ENCODE results near the gene NCOA3. TPM values are rescaled to one million over a fixed set of nuclear protein-coding genes. Genes with fewer than 3 reads are reported as not detected.

Gene NCOA3
- total RNA-seq, 2 donors from 2014 or later, result 81.6 to 92.6 TPM

DNA sequence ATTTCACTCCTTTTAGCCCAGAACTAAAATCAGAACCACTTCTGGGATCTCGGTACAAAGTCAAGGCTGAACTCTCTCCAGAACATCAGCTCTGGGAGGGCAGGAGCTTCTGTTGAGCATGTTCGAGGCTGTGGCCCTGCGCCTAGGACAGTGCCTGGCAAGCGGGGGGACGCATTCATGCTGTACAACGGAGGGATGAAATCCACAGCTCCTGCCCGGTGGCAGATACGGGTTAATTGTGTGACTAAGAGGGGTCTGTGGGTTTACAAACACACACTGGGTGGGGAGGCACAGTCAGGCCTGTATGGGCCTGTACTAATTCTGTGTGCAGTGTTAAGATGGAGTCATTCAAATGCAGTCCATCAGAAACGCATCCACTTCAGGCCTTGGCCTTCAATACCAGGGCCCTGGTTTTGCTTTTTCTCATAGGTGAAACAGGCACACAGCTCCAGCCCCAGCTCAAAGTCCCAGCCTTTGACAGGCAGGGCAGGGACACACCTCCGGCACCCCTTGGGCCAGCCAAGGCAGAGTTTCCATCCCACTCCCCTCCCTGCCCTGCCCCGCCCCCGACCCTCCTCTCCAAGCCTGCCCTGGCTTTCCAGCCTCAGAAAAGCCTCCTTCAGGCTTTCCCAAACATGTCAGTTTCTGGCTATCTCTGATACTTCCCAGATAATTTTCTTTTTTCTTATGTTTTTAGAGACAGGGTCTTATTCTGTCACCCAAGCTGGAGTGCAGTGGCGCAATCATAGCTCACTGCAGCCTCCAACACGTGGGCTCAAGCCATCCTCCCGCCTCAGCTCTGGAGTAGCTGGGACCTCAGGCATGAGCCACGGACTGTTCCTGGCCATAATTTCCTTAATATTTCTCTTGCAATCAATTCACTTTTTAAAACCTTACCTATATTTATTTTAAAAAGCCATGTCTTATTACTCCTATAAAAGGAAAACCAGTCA, 173.8 kb downstream of the NCOA3 start:
- ATAC-seq (no peak), DNase-seq (ENCODE audit: low spot score in 2 of 2) (peak in 1 of 2 donors; percentile 44)
- Mint-ChIP-seq H3K36me3 (no peaks in the 10 kb centered on the region), H3K27ac (no peak overlapping the region), H3K9me3 (no peaks in the 10 kb centered on the region)

DNA sequence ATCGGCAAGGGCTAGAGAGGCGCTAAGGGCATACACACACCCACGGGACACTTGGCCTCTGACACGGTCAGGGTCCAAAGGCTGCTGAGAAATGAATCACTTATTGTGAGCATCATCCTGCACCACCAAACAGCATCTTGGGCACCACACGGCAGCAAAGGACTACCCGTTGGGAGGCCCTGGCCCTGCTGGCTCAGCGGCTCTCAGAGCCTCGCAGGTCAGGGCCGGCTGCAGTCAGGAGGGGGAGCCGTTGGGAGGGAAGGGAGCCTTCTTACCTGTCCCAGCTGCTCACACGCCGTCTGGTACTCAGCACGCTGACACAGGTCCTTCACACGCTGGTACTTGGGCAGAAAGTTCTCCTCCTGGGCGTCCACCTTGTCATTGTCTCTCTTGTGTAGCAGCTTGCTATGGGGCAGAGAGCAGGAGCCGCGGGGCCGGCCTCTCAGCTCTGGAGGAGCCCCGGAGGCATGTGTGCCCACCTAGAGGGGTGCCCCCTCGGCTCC, 174.6 kb downstream of the NCOA3 start:
- no peaks in the 10 kb centered on the region for H3K9me3 Mint-ChIP-seq
- DNase-seq (ENCODE audit: low spot score in 2 of 2) (peak in 1 of 2 donors; percentile 37), ATAC-seq (no peak)
- no peak overlapping the region for H3K27ac Mint-ChIP-seq
- no peaks in the 10 kb centered on the region for H3K36me3 Mint-ChIP-seq

DNA sequence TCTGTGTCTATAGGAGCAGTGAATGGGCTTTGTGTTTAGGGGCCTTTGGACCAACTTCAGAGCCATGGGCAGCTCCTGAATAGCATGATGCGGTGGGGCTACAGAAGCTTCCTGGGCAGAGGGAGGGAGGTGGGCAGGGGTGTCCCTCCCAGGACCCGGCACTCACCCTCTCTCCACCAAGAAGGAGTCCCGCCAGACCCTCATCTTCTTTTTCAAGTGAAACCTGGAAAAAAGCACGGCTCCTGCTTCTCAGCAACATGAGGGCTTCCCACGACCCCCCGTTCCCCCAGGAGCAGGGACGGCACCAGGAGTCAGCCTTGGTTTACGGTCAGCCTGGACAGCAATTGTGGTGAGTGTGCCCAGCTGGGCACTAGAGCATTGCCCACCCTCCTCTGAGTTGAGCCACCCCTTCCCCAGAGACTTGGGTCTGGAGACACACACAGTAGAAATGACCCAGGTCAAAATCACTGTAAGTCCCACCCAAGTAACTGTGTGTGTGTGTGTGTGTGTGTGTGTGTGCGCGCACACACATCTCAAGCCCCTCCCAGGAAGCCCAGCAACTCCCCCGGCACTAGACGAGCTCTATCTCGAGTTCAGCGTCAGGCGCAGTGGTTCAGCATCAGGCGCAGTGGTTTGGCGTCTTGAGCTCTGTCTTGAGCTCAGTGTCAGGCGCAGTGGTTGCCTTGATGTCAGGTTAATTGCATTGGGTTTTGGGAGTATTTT, 175.4 kb downstream of the NCOA3 start:
- DNase-seq (ENCODE audit: low spot score in 2 of 2) (no peak), ATAC-seq (no peak)
- H3K36me3 Mint-ChIP-seq, result no peaks in the 10 kb centered on the region
- no peaks in the 10 kb centered on the region for H3K9me3 Mint-ChIP-seq
- no peak overlapping the region for H3K27ac Mint-ChIP-seq

DNA sequence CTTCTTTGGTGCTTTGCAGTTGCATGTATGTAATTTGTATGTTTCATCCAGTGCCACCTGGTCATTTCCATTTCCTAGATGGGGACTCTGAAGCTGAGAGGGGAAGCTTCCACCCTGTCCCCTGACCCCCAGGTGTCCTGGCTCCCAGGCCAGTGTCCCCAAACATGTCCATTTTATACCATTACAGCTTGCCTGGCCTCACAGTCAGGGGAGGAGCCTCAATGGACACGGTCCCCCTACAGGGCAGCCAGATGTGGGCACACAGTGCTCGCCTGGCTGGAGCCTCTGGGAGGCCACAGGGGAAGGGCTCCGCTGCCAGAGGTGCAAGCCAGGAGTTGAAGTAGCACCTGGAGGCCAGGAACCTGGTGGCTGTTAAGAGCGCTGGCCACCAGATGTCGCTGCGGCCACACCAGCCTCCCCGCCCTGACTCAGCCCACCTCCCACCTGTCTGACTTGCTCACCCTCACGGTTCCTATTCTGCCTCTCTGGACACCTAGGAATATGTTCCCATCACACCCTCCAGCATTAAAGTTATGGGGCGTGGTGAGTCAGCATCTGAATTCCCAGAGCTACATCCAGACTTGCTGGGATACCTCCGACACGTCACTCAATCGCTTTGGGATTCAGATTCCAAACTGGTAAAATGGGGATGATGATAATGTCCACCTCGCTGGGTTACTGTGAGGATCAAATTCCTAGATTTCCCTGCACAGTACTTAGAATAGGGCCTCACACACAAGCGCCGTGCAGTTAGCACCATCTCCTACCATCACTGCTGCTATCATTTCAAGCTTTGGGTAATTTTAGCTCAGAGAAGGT, 176.2 kb downstream of the NCOA3 start:
- H3K9me3 Mint-ChIP-seq, result no peaks in the 10 kb centered on the region
- ATAC-seq, result peak; percentile 61 to 79
- H3K27ac Mint-ChIP-seq, result no peak overlapping the region
- no peaks in the 10 kb centered on the region for H3K36me3 Mint-ChIP-seq
- DNase-seq (ENCODE audit: low spot score in 2 of 2), result peak; percentile 57 to 72

DNA sequence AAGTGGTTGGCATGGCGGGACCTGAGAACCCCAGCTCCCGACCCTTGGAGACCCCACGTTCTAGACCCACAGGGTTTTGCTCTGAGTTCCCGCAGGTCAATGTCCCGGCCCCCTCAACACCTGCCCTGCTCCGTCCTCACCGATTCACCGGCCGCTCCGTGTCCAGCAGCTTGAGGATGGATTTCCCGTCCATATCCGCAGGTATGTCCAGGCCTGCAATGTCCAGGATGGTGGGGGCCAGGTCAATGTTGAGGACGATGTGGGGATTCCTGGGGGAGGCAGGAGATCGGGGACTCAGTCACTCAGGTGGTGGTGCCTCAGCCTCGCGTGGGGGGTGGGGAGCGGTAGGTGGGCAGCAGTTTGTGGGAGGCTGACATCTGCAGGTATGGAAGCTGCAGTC, 176.8 kb downstream of the NCOA3 start:
- peak in 1 of 2 donors; percentile 43 for DNase-seq (ENCODE audit: low spot score in 2 of 2)
- H3K36me3 Mint-ChIP-seq, result no peaks in the 10 kb centered on the region
- no peaks in the 10 kb centered on the region for H3K9me3 Mint-ChIP-seq

DNA sequence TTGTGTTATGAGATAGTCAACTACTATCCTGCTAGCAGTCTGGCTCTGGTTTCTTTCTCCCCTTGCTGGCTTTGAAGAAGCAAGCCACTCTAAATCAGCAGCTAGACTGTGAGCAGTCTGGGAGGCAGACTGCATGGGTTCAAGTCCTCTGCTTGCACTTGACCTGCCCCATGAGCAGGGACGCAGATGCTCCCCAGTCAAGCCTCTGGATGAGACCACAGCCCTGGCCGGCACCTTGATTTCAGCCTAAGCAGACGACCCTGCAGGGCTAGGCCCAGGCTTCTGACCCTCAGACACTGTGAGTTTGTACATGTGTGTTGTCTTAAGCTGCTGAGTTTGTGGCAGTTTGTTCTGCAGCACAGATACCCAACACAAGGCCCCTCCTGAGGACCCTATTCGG, 177.8 kb downstream of the NCOA3 start:
- DNase-seq (ENCODE audit: low spot score in 2 of 2) (no peak), ATAC-seq (no peak)
- Mint-ChIP-seq H3K9me3 (no peaks in the 10 kb centered on the region), H3K27ac (no peak overlapping the region), H3K36me3 (no peaks in the 10 kb centered on the region)

More for the DNA sequence above, 176.8 kb downstream of the NCOA3 start:
- no peak for ATAC-seq
- no peak overlapping the region for H3K27ac Mint-ChIP-seq

DNA sequence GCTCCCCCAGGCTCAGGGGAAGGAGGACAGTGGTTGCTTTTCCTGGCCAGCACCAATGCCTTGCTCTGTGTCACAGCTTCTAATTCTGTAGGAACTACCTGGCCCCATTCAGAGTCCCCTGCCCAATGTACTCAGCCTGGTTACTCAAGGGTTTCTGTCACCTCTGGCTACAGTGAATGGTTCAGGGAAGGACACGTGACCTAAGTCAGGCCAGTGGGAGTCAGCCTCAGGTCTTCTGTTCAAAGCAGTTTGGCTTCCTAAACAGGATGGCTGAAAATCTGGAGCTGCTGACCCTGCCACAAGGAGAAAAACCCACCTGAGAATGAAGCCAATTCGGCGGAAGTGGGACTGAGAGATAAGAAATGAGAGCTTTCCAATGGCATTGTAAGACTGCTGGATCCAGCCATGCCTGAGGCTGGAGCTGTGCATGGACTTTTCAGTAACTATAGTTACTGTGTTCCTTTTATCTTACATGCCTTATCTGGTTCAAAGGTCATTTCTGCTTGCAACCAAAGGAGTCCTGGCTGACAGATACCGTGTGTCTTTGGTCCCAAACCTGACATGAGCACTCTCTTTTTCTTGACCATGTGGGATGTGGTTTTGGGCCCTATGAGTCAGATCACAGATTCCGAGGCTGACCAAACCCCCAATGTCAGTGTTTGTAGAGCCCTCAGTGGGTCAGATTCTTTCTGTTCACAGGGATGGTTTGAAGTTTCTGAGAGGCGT, 179.3 kb downstream of the NCOA3 start:
- ATAC-seq, result no peak

DNA sequence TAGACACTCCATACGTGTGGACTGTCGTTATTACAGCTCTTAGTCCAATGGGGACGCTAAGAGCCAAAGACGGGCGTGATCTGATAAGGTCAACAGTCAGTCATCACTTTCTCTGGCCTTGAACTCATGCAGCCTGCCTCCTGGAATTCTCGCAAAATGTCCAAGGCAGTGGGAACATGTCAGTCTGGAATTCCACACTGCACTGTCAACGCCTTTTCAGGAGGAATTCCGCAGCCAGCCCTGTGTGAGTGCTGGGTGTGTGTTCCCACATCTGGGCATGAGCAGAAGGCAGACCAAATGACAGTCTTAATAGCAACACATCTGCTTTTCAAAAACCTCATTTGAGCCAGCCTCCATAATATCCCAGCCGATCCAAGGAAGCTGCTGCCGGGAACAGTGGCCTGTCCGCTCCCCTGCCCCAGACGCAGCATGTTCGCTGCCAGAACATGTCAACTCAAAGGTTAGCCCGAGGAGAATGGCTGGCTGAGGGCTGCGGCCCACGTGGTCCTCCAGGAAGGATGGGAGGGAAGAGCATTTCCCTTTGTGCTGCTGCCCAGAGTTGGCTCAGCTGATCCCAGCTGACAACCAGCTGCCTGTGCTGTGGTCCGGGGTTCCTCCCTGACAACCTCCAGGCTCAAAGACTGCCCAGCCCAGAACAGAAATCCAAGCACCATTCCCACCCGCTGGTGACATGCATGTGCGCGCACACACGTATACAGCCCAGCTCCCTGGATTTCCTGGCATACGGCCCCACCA, 180.5 kb downstream of the NCOA3 start:
- Mint-ChIP-seq H3K9me3 (no peaks in the 10 kb centered on the region), H3K27ac (no peak overlapping the region), H3K36me3 (no peaks in the 10 kb centered on the region)
- no peak for ATAC-seq
- no peak for DNase-seq (ENCODE audit: low spot score in 2 of 2)

More for the DNA sequence above, 179.3 kb downstream of the NCOA3 start:
- H3K27ac Mint-ChIP-seq, result no peak overlapping the region
- H3K36me3 Mint-ChIP-seq, result no peaks in the 10 kb centered on the region
- DNase-seq (ENCODE audit: low spot score in 2 of 2), result no peak
- no peaks in the 10 kb centered on the region for H3K9me3 Mint-ChIP-seq

DNA sequence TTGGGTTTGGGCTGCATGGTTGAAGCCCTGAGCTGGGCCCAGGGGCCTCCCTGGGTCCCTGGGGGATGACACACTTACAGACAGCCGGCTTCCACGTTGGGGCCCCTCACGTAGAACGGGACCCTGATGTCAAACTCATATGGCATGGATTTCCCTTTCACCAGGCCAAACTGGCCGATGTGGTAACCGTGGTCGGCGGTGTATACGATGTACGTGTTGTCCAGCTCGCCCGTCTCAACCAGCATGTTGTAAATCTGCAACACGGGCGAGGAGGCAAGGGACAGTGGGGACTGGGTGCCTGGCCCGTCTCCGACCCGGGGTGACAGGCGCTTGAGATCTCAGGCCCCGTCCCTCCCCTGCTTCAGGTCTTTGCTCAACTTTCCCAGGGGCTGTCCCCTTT, 181.2 kb downstream of the NCOA3 start:
- no peak for ATAC-seq
- Mint-ChIP-seq H3K27ac (no peak overlapping the region), H3K9me3 (no peaks in the 10 kb centered on the region)

DNA sequence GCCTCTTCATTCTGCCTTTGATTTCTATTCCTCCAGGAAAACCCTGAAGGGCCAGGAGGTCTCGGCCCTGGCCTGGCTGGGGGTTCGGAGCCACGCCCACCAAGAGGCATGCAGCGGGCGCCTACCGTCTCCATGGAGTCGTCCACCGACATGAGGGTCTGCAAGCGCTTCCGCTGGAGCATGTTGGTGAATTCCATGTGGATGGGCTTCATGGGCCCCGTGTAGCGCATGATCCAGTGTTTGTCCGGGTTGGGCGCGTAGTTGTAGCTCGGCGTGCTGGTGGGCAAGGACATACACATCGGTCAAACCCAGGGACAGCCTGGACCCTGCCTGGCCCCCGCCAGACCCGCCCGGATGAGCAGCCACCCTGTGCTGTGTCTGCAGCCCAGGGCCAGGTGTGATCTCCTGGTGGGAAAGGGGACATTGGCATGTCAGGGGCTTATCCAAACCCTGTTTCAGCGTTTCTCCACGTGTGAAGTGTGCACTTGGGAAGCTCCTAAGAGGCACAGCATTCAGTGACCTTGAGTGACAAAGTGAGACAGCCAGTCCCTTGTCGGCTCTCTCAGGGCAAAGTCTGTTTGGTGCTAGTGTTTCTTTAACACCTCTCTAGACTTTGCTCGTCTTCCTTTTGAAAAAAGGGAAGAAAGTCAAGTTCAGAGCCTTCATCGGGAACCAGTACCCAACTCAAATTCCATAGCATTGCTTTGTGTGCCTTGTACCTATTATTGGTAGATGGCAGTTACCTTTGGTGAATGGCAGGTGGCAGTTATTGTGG, 182.8 kb downstream of the NCOA3 start:
- no peak for ATAC-seq
- Mint-ChIP-seq H3K9me3 (no peaks in the 10 kb centered on the region), H3K27ac (no peak overlapping the region), H3K36me3 (no peaks in the 10 kb centered on the region)
- DNase-seq (ENCODE audit: low spot score in 2 of 2), result no peak

More for the DNA sequence above, 181.2 kb downstream of the NCOA3 start:
- no peak for DNase-seq (ENCODE audit: low spot score in 2 of 2)
- H3K36me3 Mint-ChIP-seq, result no peaks in the 10 kb centered on the region

DNA sequence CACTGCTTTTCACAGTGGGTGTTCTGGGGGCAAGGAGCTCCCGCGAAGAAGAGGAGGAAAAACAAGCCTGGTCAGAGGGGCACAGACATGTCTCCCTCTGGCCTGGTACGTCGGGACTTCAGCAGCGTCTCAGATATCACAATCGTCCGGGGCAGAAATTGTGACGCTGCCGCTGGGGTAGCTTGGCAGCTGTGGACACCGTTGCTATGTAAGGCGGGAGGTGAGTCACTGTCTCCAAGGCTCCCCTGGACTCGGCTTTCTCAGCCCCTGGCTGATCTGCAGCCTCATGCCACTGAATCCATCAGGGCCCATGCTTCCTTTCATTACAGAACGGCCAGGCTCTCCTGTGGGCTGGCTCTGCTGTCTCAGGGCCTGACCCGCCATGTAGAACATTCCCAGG, 184.9 kb downstream of the NCOA3 start:
- Mint-ChIP-seq H3K27ac (no peak overlapping the region), H3K36me3 (peaks cover 0 to 4% of the 10 kb centered on the region in 2 donors), H3K9me3 (peaks cover 0 to 7% of the 10 kb centered on the region in 2 donors)
- ATAC-seq, result no peak
- no peak for DNase-seq (ENCODE audit: low spot score in 2 of 2)

DNA sequence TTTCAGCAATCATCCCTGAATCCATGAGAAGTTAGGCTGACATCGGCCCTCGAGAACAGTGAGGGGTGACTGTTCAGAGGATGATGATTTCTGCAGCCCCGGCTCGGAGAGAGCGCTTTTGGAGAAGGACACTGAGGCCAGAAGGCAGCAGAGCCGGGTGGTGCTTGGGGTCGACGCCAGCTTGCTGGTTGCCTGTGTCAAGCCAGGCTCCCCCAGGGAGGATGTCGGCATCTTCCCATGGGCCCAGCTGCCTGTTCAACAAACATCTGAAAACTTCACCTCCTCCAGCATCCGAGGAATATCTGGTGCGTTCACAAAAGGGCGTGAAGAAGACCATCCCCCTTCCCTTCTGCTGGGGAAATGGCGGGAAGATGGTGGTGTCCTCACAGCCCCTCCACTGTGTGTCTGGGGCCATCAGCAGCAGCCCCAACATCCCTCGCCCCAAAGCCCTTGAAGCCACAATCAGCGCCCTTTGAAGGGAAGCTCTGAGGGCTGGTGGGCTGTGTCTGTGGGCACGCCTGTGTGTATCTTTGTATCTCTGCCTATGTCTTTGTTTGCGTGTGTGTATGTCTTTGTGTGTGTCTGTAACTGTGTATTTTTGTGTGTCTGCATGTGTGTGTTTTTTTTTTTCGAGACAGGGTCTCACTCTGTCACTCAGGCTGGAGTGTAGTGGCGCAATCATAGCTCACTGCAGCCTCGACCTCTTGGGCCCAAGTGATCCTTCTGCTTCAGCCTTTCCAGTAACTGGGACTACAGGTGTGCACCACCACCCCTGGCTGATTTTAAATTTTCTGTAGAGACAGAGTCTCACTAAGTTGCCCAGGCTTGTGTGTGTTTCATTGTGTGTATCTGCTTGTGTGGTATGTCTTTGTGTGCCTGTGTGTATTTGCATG, 185.7 kb downstream of the NCOA3 start:
- Mint-ChIP-seq H3K9me3 (peaks cover 0 to 8% of the 10 kb centered on the region in 2 donors), H3K27ac (no peak overlapping the region), H3K36me3 (peaks cover 0 to 4% of the 10 kb centered on the region in 2 donors)
- DNase-seq (ENCODE audit: low spot score in 2 of 2) (no peak), ATAC-seq (no peak)

DNA sequence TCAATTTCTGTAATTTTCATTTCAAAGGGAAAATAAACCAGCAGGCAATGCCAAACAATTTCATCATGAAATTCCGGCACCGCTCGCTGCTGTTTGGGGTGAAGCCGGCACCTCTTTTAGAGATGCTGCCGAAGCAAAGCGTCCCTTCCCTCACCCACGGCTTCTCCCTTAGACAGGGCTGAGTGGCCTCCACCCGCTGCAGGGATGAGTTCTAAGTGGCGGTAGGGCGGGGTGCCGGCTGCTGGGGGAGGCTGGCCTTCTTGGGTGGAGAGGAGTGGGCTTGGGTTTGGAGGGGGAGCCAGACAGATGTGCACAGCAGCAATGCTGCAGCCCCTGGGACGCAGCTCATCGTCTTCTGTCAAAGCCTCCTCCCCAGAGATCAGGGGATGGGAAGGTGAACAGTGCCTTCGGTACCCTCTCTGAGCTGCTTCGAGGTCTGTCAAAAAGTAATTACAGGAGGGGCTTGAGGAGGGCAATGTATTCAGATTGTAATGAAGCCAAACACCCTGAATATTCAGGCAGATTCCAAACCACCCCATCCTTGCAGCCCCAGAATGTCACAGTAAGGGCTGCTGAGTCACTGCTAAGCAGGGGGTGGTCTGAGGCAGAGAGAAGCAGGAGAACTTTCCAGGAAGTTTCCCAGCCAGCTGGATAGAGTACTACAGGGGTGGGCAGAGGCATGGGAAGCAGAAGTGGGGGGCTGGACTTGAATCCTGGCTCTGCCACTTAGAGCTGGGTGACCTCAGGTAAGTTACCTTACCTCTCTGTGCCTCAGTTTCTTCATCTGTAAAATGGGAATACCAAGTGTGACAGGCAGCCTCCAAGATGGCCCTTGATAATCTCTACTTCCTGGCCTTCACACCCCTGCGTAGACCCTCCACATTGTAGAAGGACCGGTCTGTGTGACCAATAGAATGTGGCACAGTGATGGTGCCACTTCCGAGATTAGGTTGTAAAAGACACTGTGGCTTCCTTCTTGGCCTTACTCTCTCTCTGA, 187.0 kb downstream of the NCOA3 start:
- no peak overlapping the region for H3K27ac Mint-ChIP-seq
- peaks cover 0 to 8% of the 10 kb centered on the region in 2 donors for H3K9me3 Mint-ChIP-seq
- no peak for DNase-seq (ENCODE audit: low spot score in 2 of 2)
- no peak for ATAC-seq
- H3K36me3 Mint-ChIP-seq, result peaks cover 0 to 9% of the 10 kb centered on the region in 2 donors

All from activated naive CD4-positive, alpha-beta T cell treated with anti-CD3 and anti-CD28 coated beads, Interleukin-2, amount 50 U/mL, for 72 hours (primary cell).